Caco-2 (cell line): ENCODE measurements around the gene RABL6. TPM values are rescaled to one million over a fixed set of nuclear protein-coding genes. Genes with fewer than 3 reads are reported as not detected.

Experiments used
- BruUV-seq: library from RNA; stranded (reverse); fragments of 400-500 nt; replicated peaks from 2 replicates; lab custom pipeline; 2021; lab: Mats Ljungman, UMichigan
- CTCF ChIA-PET: fragments of 300-600 bp; sonication (Branson Sonifier 250); formaldehyde crosslinking; loops from one replicate; lab custom pipeline; 2022; ENCODE audit warnings: antibody characterized with exemption; lab: Charles Lee
- POLR2A ChIA-PET: fragments of 300-600 bp; sonication (Branson Sonifier 250); formaldehyde crosslinking; loops from one replicate; lab custom pipeline; 2022; ENCODE audit warnings: antibody characterized with exemption; lab: Charles Lee
- DNase-seq, 2 experiments: peaks; one replicate each; pipeline versions ENCODE4 v3.0.0 to v3.0.0-alpha.2; 2020 to 2022
- H3K27me3 ChIP-seq: replicated peaks from 2 replicates; pipeline ENCODE4 v1.6.0; 2011; ENCODE audit warnings: low read length; ENCODE audit not compliant: control insufficient read depth, insufficient read depth
- H3K36me3 ChIP-seq: 2 replicates; pipeline ENCODE4 v1.5.1; 2011; ENCODE audit warnings: low read length; ENCODE audit not compliant: control insufficient read depth, insufficient read depth
- H3K4me1 ChIP-seq: fragments of 250-450 bp; sonication (Bioruptor Pico); 2 replicates; pipeline ENCODE4 v1.5.1; 2020; ENCODE audit warnings: mild to moderate bottlenecking
- H3K4me3 ChIP-seq: 2 replicates; pipeline ENCODE4 v1.5.1; 2011; ENCODE audit warnings: low read depth, mild to moderate bottlenecking, control low read depth, low read length
- H3K9me3 ChIP-seq: fragments of 250-450 bp; sonication (Bioruptor Pico); 2 replicates; pipeline ENCODE4 v1.5.1; 2020; ENCODE audit warnings: mild to moderate bottlenecking, moderate library complexity
- H3K27ac Mint-ChIP-seq: one replicate; pipeline ENCODE4 v1.8.0; 2022; ENCODE audit warnings: mixed read lengths; ENCODE audit not compliant: unreplicated experiment
- H3K27me3 Mint-ChIP-seq: one replicate; pipeline ENCODE4 v1.8.0; 2022; ENCODE audit warnings: mixed read lengths; ENCODE audit not compliant: insufficient read depth, unreplicated experiment
- H3K36me3 Mint-ChIP-seq: one replicate; pipeline ENCODE4 v1.8.0; 2022; ENCODE audit warnings: mild to moderate bottlenecking, mixed read lengths; ENCODE audit not compliant: insufficient read depth, unreplicated experiment
- H3K4me1 Mint-ChIP-seq: one replicate; pipeline ENCODE4 v1.8.0; 2022; ENCODE audit warnings: low read depth, mixed read lengths; ENCODE audit not compliant: unreplicated experiment
- H3K4me3 Mint-ChIP-seq: one replicate; pipeline ENCODE4 v1.8.0; 2022; ENCODE audit warnings: mild to moderate bottlenecking, moderate library complexity, mixed read lengths; ENCODE audit not compliant: unreplicated experiment
- H3K9me3 Mint-ChIP-seq: one replicate; pipeline ENCODE4 v1.8.0; 2022; ENCODE audit warnings: mixed read lengths; ENCODE audit not compliant: unreplicated experiment
- intact Hi-C: fragments of 100-400 bp; cut with micrococcal nuclease; formaldehyde crosslinking; loops from one replicate; pipeline ENCODE4 v1.10.0; 2022; ENCODE audit not compliant: unreplicated experiment
- total RNA-seq: library from RNA; stranded (reverse); gene quantifications from 2 replicates; pipeline ENCODE4 v1.2.3, GENCODE V29; 2022
- TF ChIP-seq, protein P1 (sequence below), 2 experiments: fragments of 200-600 bp in 1 of 2; IDR thresholded peaks; 1 replicate in 1 of 2; 2 replicates in 1 of 2; pipeline versions ENCODE4 v1.5.1 to v1.8.0; 2011 to 2022; ENCODE audit warnings: antibody characterized with exemption in 1 of 2, control low read depth in 1 of 2, inconsistent platforms in 1 of 2, low read depth in 1 of 2, low read length in 1 of 2, mild to moderate bottlenecking in 1 of 2, moderate library complexity in 1 of 2; ENCODE audit not compliant: insufficient read depth in 1 of 2, severe bottlenecking in 1 of 2, unreplicated experiment in 1 of 2

The RABL6 gene
- total RNA-seq, 1 experiment from 2014 or later, result 138 TPM

DNA sequence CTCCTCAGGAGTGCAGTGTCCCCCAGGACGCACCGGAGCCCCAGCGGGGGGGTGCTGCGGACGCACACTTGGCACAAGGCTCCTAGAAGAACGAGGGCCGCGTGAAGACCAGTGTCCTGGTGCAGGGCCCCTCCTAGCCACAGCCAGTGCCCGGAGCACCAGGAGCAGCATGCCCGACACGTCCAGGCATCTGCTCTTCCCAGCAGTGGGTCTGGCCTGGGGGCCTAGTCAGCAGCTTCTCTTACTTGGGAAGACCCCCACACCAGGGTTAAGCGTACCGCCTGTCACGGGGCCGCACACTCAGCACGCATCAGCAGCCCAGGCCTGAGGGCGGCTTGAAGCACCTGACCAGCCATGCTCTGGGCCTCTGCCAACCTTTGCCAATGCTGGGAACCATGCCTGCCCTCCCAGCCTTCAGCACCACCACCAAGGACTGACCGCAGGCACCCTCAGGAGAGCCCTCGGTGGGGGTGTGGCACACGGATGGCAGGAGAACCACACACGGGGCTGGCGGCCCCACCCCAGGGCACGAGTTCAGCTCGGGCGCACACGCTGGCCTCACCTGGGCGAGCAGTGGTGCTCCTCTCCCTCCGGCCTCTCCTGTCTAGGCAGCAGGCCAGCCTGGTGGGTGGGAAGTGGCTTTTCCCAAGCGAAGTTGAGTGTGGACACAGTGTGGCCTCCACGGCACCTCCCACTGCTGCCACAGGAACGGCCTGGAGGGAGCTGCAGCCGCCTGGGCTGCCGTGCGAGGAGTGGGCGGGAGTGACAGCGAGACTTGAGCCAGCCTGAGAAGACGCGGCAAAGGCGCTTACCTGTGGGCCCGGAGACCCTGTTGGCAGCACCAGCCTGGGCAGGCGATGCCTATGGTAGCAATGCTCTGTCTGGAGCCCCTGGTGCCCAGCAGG is 22.5 kb downstream of the RABL6 start:
- Mint-ChIP-seq H3K4me1 (no peaks in the 10 kb centered on the region), H3K36me3 (peaks cover 72% of the 10 kb centered on the region), H3K4me3 (no peak overlapping the region), H3K27me3 (no peaks in the 10 kb centered on the region), H3K9me3 (no peaks in the 10 kb centered on the region), H3K27ac (no peak overlapping the region)
- ChIA-PET CTCF (interaction anchor here (0.6 to 1.3 kb wide), 2 partner anchors 11 to 40 kb away, joined by 3 to 5 read pairs; no protein-coding TSS in a partner anchor), POLR2A (no interaction called here)
- Histone ChIP-seq H3K4me3 (no peak overlapping the region), H3K4me1 (no peaks in the 10 kb centered on the region), H3K36me3 (peaks cover 6% of the 10 kb centered on the region), H3K9me3 (no peaks in the 10 kb centered on the region), H3K27me3 (no peaks in the 10 kb centered on the region)
- no peak for DNase-seq
- TF ChIP-seq, protein P1, sequence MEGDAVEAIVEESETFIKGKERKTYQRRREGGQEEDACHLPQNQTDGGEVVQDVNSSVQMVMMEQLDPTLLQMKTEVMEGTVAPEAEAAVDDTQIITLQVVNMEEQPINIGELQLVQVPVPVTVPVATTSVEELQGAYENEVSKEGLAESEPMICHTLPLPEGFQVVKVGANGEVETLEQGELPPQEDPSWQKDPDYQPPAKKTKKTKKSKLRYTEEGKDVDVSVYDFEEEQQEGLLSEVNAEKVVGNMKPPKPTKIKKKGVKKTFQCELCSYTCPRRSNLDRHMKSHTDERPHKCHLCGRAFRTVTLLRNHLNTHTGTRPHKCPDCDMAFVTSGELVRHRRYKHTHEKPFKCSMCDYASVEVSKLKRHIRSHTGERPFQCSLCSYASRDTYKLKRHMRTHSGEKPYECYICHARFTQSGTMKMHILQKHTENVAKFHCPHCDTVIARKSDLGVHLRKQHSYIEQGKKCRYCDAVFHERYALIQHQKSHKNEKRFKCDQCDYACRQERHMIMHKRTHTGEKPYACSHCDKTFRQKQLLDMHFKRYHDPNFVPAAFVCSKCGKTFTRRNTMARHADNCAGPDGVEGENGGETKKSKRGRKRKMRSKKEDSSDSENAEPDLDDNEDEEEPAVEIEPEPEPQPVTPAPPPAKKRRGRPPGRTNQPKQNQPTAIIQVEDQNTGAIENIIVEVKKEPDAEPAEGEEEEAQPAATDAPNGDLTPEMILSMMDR (IDR thresholded peaks at IDR 0.05; ENCODE audit: insufficient read depth in 1 of 2, low read depth in 1 of 2, low read length in 1 of 2, severe bottlenecking in 1 of 2, unreplicated experiment in 1 of 2), result no peak
- BruUV-seq, result no TSS peak
- intact Hi-C loops, result no loop called here

DNA sequence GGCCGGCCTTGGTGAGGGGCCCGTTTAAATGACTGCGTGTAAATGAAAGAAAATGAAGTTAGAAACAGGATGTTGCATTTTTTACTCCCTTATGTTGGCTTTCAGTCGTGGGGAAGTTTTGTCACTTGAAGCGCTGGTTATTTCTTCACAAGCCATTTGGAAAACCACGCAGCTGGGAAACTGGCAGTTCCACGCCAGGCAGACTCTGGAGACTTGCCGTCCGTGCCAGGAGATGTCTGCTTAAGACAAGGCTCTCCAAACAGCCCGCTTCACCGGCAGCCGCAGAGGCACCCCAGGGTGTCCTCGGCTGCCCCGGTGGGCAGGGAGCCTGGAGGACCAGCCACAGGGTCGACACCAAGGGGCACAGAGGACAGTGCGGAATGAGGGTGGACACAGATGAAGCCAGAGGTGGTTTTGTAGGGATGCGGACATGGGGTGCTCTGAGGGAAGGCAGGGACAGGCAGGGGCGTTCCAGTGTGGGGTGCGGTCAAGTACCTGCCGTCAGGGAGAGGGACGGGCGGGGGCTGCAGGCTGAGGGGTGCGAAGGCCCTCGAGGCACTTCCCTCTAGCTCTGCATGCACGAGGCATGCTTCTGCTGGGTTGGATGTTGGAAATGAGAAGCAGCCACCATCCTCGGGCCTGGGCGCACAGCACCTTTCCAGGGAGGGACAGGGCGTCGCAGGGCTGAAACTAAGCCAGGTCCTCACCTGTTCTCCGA is 23.4 kb downstream of the RABL6 start:
- DNase-seq, result no peak
- H3K27ac Mint-ChIP-seq, result no peak overlapping the region
- intact Hi-C loops, result no loop called here
- no peaks in the 10 kb centered on the region for H3K27me3 Mint-ChIP-seq
- no peaks in the 10 kb centered on the region for H3K4me1 Mint-ChIP-seq
- Histone ChIP-seq H3K36me3 (peaks cover 6% of the 10 kb centered on the region), H3K27me3 (no peaks in the 10 kb centered on the region), H3K4me1 (no peaks in the 10 kb centered on the region), H3K9me3 (no peaks in the 10 kb centered on the region), H3K4me3 (no peak overlapping the region)
- CTCF ChIA-PET, result no interaction called here
- POLR2A ChIA-PET, result no interaction called here
- H3K36me3 Mint-ChIP-seq, result peaks cover 72% of the 10 kb centered on the region
- BruUV-seq, result no TSS peak
- H3K4me3 Mint-ChIP-seq, result no peak overlapping the region
- TF ChIP-seq, protein P1 (IDR thresholded peaks at IDR 0.05; ENCODE audit: insufficient read depth in 1 of 2, low read depth in 1 of 2, low read length in 1 of 2, severe bottlenecking in 1 of 2, unreplicated experiment in 1 of 2), result no peak
- H3K9me3 Mint-ChIP-seq, result no peaks in the 10 kb centered on the region

DNA sequence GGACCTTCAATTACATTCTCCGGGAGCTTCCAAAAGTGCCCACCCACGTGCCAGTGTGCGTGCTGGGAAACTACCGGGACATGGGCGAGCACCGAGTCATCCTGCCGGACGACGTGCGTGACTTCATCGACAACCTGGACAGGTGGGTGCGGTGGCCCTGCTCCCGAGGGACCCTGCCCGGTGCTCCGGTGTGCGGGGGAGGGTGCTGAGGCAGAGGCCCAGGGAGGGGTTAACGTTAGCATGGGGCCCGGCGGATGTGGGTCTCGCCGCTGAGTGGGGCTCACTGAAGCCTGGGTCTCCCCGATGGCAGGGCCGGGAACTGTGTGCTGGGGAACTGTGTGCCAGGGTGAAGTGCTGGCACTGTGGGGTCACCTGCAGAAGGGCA is 24.0 kb downstream of the RABL6 start:
- Mint-ChIP-seq H3K9me3 (no peaks in the 10 kb centered on the region), H3K27ac (no peak overlapping the region), H3K36me3 (peaks cover 73% of the 10 kb centered on the region), H3K4me3 (no peak overlapping the region), H3K27me3 (no peaks in the 10 kb centered on the region), H3K4me1 (no peaks in the 10 kb centered on the region)
- intact Hi-C loops, result no loop called here
- Histone ChIP-seq H3K4me1 (no peaks in the 10 kb centered on the region), H3K27me3 (no peaks in the 10 kb centered on the region), H3K36me3 (peaks cover 6% of the 10 kb centered on the region), H3K4me3 (no peak overlapping the region), H3K9me3 (no peaks in the 10 kb centered on the region)
- ChIA-PET CTCF (no interaction called here), POLR2A (no interaction called here)
- no peak for DNase-seq
- no TSS peak for BruUV-seq
- TF ChIP-seq, protein P1 (IDR thresholded peaks at IDR 0.05; ENCODE audit: insufficient read depth in 1 of 2, low read depth in 1 of 2, low read length in 1 of 2, severe bottlenecking in 1 of 2, unreplicated experiment in 1 of 2), result no peak
